ENCODE data around the gene PRDX1.

DNA sequence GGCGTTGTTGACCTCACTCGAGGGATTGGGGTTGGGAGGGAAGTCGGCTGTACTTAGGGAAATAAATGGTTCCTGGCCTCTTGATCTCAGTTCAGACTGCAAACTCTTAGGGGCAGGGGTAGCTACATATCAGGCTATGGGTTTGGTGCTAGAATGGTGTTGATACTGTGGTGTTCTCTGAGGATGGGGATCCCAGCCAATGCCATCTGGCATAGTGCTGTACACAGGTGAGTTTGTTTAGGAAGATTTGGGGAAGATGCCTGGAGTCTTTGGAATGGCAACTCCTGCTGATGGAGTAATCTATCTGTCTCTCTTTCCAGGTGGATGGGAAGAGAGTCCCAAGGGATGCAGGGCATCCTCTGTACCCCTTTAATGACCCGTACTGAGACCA, 47.9 kb upstream of the PRDX1 start:
- TF ChIP-seq, protein P1, sequence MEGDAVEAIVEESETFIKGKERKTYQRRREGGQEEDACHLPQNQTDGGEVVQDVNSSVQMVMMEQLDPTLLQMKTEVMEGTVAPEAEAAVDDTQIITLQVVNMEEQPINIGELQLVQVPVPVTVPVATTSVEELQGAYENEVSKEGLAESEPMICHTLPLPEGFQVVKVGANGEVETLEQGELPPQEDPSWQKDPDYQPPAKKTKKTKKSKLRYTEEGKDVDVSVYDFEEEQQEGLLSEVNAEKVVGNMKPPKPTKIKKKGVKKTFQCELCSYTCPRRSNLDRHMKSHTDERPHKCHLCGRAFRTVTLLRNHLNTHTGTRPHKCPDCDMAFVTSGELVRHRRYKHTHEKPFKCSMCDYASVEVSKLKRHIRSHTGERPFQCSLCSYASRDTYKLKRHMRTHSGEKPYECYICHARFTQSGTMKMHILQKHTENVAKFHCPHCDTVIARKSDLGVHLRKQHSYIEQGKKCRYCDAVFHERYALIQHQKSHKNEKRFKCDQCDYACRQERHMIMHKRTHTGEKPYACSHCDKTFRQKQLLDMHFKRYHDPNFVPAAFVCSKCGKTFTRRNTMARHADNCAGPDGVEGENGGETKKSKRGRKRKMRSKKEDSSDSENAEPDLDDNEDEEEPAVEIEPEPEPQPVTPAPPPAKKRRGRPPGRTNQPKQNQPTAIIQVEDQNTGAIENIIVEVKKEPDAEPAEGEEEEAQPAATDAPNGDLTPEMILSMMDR (IDR thresholded peaks at IDR 0.05; ENCODE audit: control extremely low read depth in 1 of 3, insufficient read depth in 1 of 3, low read depth in 1 of 3, low read length in 3 of 3) = no peak
- TF ChIP-seq NRF1 (IDR thresholded peaks at IDR 0.05; ENCODE audit: low read depth, low read length) (no peak), EZH2 (IDR thresholded peaks at IDR 0.05; ENCODE audit: low read depth, low read length, severe bottlenecking) (no peak), POLR2A (IDR thresholded peaks at IDR 0.05; ENCODE audit: control extremely low read depth in 1 of 2, low read depth in 2 of 2, low read length in 2 of 2) (0 out of 3 replicates have a peak, but pooled peaks of 1 of the 2 experiments have one; percentile 10), YY1 (IDR thresholded peaks at IDR 0.05; ENCODE audit: low read depth, low read length) (no peak), BRCA1 (IDR thresholded peaks at IDR 0.05; ENCODE audit: low read depth, low read length) (no peak), SAP30 (IDR thresholded peaks at IDR 0.05; ENCODE audit: insufficient read depth, insufficient replicate concordance, low read length) (no peak), TAF1 (IDR thresholded peaks at IDR 0.05; ENCODE audit: low read depth, low read length) (no peak), RAD21 (IDR thresholded peaks at IDR 0.05 in 1 of 2, conservative IDR thresholded peaks at IDR 0.05 in 1 of 2; ENCODE audit: low read depth in 2 of 2, low read length in 2 of 2) (no peak), CHD1 (IDR thresholded peaks at IDR 0.05; ENCODE audit: low read depth, low read length) (no peak), MAFK (IDR thresholded peaks at IDR 0.05; ENCODE audit: low read depth, low read length) (no peak), SIN3A (conservative IDR thresholded peaks at IDR 0.05 in 1 of 2, IDR thresholded peaks at IDR 0.05 in 1 of 2; ENCODE audit: low read depth in 1 of 2, low read length in 2 of 2) (no peak)

Measured in H1 (cell line).